K562 treated with DMSO at 1 percent for 48 hours (cell line): ENCODE measurements around the gene ZSWIM4. TPM values are rescaled to one million over a fixed set of nuclear protein-coding genes. Genes with fewer than 3 reads are reported as not detected.

Experiments
- total RNA-seq: library from RNA; unstranded; fragments of 300-600 nt; gene quantifications from 2 replicates; pipeline ENCODE4 v1.2.3, GENCODE V29; 2022; ENCODE audit warnings: low replicate concordance; ENCODE audit errors: extremely low read depth

The ZSWIM4 gene
- total RNA-seq = not detected in 2 replicates

DNA sequence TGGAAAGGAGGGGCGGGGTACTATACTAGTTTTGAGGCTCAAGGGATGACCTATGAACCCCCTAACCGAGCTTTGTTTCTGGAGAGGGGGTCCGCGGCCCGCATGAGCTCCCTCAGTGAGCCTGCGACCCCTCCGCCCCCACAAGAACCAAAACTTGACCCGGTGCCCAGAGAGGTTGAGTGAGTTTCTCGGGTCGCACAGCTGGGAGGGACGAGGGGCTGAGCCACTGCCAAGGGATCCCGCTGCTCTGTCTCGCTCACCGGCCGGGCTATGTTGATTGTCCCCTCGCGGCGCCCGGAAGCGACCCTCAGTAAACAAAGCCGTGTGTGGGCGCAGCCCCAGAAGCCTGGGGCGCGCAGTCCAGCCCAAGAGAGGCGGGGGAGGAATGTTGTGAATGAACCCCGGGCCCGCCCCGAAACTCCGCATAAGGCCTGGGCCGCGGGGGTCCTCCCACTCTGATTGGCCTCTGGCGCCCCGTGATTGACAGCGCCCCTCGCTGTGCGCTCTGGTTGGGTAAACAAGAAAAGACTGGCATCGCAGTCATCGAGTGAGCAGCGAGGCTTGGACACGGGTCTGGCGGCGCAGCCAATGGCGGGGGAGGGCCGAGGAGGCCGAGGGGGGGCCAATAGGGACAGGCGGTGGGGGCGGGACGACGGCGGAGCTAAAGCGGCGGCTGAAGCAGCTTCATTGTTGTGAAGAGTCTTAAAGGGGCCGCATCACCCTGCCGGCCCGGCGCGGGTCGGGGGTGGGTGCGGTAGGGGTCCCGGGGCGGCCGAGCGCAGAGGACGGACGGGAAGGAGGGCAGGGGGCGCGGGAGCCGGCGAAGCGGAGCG, at the start of gene ZSWIM4:
Gene ZSWIM4, plus strand, starts transcription at position 687 of the 833 bp plus-strand sequence. CDS start 206 bp downstream, outside the sequence.

DNA sequence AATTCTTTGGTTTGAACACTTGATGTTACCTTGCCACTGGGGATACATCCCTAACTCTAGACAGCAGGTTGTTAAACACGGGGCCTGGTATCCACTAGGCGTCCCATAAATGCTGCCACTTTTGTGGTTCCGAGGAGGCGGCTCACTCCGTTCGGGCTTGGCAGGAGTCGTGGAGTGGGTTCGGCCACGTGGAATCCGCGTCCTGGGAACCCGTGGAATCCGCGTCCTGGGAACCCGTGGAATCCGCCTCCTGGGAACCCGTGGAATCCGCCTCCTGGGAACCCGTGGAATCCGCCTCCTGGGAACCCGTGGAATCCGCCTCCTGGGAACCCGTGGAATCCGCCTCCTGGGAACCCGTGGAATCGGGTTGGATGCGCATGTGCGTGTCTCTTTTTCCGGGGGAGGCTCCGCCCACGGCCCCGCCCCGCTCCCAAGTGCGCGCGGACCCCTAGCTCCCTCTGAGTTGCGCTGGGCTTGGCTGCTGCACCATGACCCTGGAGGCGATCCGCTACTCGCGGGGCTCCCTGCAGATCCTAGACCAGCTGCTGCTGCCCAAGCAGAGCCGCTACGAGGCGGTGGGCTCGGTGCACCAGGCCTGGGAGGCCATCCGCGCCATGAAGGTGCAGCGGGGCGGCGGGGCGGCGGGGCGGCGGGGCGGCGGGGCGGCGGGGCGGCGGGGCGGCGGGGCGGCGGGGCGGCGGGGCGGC, 31.0 kb upstream of the ZSWIM4 start, which contains the start of gene MRI1:
Gene MRI1, plus strand, starts transcription at position 422 of the 707 bp plus-strand sequence. Its CDS starts 67 bp downstream, at position 489.

DNA sequence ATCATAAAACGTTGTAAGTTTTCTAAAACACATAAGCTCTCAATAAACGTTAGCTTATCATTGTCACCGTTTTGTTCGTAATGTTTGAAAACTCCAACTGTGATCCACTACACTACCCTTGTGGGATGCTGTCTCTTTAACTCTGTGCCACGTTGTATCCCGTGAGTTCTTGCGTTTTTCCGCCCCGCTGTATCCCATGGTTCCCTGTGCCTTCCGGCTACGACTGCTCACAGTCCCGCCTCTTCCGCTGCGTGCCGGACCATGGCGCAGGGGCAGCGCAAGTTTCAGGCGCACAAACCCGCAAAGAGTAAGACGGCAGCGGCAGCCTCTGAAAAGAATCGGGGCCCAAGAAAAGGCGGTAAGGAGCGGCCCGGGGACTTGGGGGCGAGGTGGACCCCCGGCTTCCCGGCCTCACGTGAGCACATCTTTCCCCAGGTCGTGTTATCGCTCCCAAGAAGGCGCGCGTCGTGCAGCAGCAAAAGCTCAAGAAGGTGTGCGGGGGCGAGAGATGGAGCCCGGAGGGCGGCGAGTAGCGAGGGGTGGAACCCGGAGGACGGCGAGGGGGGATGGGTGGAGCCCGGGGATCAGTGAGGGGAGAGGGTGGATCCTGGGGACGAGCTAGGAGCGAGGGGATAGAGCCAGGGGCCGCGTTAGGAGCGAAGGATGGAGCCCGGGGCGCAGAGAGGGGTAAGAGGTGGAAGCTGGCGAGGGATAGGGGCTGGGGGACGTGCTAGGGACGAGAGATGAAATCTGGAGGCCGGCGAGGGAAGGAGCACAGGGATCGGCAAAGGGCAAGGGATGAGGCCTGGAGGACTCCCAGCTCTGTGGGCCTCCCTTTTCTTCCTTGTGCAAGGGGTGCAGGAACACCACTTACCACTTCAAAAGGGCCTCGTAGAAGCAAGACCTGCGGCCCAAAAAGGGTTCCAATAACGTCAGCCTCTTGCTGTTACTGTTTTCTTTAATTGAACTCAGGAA, 20.7 kb upstream of the ZSWIM4 start, which contains the start of gene C19orf53:
Gene C19orf53, plus strand, starts transcription at position 240 of the 975 bp plus-strand sequence. Its CDS starts 22 bp downstream, at position 262.

DNA sequence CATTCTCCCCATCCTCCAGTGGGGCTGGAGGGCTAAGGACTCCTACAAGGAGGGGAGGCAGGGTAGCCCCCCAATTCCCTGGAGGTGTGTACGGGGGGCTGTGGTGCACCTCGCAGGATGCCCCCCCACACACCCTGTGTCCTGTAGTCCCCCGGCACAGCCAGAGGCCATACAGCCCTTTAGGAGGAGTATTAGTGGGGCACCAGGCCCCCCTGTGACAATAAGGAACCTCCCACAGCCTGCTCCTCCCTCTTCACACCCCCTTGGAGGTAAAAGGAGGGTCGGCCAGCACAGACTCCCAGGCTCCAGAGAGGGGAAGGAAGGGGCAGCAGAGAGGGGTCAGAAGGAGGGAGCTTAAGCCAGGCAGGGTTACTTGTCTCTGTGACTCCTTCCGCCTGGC, 81.6 kb downstream of the ZSWIM4 start, which contains the start of gene NANOS3:
Gene NANOS3, plus strand, starts transcription at position 301 of the 400 bp plus-strand sequence. CDS start 115 bp downstream, outside the sequence.

Other genes with a start within 250 kb of the ZSWIM4 start
- gene MRI1, start 30.9 kb upstream of the ZSWIM4 start, total RNA-seq = not detected in 2 replicates
- not detected in 2 replicates for gene C19orf53, start 21.0 kb upstream of the ZSWIM4 start, total RNA-seq
- gene NANOS3, start 81.7 kb downstream of the ZSWIM4 start, total RNA-seq = not detected in 2 replicates
- gene BRME1, start 110.7 kb downstream of the ZSWIM4 start, total RNA-seq = not detected in 2 replicates
- not detected in 2 replicates for gene CC2D1A, start 110.8 kb downstream of the ZSWIM4 start, total RNA-seq
- gene PODNL1, start 143.0 kb downstream of the ZSWIM4 start, total RNA-seq = not detected in 2 replicates
- not detected in 2 replicates for gene DCAF15, start 157.1 kb downstream of the ZSWIM4 start, total RNA-seq
- not detected in 2 replicates for gene RFX1, start 210.9 kb downstream of the ZSWIM4 start, total RNA-seq
- not detected in 2 replicates for gene RLN3, start 232.7 kb downstream of the ZSWIM4 start, total RNA-seq
- gene IL27RA, start 236.3 kb downstream of the ZSWIM4 start, total RNA-seq = not detected in 2 replicates